Putamen (tissue), 1 donor: ENCODE data around the gene GPR155.

ENCODE experiments used
- DNase-seq: peaks from one replicate; pipeline ENCODE4 v3.0.0-alpha.2; 2016; ENCODE audit warnings: low spot score

GPR155 gene, protein sequence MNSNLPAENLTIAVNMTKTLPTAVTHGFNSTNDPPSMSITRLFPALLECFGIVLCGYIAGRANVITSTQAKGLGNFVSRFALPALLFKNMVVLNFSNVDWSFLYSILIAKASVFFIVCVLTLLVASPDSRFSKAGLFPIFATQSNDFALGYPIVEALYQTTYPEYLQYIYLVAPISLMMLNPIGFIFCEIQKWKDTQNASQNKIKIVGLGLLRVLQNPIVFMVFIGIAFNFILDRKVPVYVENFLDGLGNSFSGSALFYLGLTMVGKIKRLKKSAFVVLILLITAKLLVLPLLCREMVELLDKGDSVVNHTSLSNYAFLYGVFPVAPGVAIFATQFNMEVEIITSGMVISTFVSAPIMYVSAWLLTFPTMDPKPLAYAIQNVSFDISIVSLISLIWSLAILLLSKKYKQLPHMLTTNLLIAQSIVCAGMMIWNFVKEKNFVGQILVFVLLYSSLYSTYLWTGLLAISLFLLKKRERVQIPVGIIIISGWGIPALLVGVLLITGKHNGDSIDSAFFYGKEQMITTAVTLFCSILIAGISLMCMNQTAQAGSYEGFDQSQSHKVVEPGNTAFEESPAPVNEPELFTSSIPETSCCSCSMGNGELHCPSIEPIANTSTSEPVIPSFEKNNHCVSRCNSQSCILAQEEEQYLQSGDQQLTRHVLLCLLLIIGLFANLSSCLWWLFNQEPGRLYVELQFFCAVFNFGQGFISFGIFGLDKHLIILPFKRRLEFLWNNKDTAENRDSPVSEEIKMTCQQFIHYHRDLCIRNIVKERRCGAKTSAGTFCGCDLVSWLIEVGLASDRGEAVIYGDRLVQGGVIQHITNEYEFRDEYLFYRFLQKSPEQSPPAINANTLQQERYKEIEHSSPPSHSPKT

DNA sequence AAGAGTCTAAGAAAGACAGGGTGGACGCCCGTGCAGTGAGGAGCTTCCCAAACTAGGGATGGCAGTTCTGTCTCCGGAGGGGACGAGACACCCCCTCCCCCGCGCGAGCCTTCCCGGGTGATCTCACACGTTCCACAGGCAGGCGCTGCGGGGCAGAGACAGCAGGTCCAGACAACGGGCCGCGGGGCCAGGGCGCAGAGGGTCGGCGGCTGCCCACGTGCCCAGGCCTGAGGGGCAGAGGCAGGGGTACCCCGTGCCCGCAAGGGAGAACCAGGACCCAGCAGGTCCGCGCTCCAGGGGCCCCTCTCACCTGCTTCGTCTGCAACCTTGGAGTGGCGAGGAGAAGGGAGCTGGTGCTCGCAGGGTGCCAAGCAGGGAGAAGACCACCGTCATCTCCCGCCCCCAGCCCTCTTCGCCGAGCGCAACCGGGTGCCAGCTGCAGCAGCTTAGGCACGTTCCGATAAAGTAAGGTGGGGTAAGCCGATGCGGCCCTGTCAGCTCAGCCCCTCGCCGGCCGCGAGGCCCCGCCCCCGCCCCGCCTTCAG, at the start of gene GPR155:
TSS of gene GPR155 (minus strand) at position 467 of the 545 bp plus-strand sequence. CDS start 5,073 bp downstream, outside the sequence.
- no peak for DNase-seq

DNA sequence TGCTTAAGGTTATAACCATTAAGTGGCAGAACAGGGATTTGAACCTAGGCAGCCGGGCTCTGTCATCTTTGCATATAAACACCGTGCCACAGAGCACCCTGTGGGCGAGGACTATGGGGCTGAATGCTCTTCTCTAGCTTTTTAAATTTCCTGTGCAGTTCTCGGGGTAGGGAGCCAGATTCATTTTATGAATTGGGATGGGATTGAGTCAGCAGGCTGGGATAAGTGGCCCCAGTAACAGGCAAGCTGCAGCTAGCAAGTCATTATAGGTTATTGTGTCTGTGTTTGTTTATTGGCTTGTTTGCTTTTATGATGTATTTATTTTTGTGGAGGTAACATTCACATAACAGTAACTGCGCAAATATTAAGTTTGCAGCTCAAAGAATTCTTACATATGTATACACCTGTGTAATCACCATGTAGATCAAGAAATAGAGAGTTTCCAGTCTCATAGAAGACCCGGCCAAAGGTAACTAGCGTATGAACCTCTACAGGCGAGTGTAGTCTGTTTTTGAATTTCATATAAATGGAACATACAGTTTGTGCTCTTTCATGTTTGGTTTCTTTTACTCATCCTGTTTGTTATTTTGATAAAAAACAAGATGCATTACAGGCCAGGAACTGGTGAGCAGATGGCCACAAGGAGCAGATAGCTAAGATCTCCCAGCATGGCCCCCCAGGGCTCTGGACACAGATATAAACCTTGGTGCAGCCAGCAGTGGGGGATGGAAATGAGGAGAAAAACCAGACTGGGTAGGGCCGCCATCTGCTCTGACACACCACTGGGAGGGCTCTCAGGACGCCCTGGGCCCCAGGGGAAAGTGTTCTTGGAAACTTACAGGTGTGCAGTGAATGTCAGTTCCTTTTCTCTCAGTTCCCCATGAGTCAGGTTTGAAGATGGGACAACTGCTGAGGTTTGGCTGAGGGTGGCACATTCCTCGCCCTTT, 49.2 kb upstream of the GPR155 start:
- DNase-seq, result no peak

DNA sequence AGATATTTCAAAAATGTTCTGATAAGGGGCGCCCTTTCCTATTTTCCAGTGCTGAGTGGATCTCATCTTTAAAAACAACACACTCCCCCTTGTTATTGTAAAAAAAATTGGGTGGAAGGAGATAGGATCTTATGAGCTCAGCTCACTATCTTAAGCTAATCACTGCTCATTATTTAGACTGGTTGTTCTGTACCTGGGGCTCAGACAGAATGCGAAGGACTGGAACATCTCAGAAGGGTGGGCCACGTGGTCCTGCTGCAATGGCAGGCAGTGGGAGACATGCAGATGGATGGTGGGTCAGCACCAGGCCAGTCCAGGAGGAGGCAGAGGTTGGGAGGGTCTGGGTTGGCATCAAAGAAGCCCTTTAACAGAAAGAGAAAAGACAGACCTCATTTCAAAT, 48.3 kb upstream of the GPR155 start:
- no peak for DNase-seq

DNA sequence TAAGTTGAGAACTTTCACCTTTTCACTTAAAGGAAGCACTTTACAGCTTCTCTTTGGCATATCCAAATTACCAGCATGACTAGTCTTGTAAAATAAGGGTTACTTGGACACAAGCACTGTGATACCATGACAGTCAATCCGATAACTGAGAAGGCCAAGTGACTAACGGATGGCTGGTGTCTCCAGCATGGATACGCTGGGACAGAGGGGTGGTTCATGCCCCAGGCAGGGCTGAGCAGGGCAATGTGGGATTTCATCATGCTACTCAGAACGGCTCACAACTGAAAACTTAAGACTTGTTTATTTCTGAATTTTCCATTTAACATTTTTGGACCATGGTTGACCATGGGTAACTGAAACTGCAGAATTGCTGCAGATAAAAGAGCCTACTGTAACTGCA, 43.1 kb upstream of the GPR155 start:
- no peak for DNase-seq

DNA sequence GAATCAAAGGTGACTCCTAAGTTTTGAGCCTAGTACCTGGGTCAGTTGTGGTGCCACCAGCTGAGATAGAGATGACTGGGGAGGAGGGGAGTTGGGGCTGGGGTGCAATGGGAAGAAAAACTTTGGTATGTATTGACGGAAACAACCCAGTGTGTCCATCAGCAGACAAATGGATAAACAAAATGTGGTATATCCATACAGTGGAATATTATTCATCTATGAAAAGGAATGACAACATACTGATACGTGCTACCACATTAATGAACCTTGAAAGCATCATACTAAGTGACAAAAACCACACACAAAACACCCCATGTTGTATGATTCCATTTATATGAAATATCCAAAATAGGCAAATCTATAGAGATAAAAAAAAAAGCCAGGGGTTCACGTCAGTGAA, 41.1 kb upstream of the GPR155 start:
- DNase-seq, result no peak

DNA sequence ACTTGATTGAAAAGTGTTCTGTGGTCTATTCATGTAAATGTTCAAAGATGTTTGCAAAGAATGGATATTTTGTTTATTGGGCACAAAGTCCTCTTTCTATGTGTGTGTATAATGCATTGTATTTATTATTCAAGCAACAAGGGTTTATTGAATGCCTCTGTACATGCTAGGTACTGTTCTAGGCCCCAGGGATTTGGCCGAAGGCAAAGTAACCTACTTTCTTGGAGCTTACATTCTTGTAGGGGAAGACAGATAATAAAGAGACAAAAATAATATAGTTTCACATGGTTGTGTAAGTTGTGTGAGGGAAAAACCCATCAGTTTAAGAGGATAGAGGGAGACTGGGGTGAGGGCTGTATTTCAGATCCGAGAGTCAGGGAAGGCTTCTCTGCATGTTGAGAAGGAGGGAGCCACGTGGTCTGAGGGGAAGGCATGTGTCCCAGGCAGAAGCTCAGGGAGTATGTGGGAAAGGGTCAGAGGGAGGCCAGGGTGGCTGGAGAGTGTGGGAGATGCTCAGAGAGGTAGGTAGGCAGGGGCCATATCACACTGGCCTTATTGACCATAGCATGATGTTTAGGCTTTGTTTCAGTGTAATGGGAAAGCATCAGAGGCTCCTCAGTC, 40.4 kb upstream of the GPR155 start:
- DNase-seq, result no peak

DNA sequence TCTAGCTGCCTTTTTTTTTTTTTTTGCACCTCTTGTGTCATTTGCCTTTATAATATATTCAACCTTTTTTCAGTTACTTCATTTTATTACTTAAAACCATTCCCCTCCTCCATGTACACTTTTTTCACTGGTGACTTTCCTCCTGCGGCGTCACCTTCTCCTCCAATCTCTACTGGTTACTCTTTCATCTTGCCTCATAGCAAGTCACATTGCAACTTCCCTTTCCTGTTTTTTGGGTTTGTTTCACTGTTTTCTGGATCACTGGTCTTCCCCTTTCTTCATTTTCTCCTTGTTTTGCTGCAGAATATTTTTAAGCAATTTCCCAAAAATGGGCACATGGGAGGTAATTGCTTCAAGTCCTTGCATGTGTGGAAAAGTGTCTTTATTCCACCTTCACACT, 37.7 kb upstream of the GPR155 start:
- DNase-seq, result peak; percentile 6

DNA sequence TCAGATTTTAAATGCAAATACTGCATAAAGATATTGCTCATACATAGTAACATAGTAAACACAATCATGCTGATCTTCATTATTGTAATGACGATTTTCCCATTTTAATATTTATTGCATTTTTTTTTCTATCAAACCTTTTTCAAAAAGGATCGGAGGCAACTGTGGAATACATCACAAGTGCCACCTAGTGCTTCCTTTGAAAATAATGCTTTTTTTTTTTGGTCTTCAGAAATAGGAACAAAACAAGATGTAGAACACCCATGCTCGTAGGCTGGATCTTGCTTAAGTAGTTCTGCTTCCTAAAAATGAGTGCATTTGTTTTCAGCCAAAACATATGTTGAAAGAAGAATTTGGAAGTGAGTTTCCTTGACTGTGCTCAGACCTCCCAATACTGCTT, 35.7 kb upstream of the GPR155 start:
- peak; percentile 65 for DNase-seq

DNA sequence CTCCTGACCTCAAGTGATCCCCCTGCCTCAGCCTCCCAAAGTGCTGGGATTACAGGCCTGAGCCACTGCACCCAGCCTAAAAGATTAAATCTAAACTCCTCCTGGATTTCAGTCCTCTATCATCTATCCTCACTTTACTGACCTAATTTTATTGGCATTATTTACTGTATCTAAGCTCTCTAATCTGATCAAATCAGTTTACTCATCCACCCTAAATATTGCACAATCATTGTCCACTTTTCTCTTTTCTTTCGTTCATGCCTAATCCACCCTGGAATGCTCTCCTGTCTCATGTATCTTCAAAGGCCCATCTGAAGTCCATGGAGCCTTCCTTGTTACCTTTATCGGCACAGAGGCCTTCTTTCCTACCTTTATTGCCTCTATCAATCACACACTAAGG, 31.6 kb upstream of the GPR155 start:
- DNase-seq, result no peak

DNA sequence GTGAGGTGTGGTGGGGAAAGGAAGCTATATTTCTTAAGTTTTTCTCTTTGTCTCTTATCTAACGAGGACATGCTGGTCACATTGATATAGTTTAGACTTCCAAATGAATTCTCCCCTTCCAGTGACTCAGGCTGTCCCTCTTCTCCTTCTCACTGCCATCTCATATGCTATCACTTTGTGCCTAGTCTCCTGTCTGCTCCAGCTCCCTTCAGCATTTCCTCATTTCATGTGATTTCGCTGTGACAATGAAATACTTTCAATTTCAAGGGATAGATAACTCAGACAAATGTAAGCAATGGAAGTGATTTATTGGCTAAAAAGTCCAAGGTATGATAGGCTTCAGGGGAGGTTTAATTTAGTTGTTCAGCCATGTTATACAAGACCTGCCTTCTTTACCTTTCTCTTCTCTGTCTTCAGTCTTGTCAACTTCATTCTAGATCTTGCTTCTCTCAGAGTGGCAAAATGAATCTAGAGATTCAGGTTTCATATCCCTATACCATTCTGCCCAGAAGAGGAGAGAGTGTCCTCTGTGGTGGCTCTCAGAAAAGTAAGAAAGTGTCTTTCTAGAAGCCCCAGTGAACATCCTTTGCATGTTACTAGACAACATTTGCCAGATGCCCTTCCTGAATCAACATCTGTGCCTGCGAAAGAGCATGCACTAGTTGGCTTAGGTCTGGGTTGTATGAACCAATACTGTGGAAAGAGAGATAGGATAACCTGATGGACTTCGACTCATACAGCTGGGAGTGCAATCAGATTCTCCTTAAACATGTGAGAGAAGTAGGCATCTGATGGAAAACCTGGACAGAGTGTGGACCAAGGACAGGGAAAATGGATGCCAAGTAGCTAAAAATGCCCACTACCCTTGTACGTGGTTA, 29.9 kb upstream of the GPR155 start:
- no peak for DNase-seq

DNA sequence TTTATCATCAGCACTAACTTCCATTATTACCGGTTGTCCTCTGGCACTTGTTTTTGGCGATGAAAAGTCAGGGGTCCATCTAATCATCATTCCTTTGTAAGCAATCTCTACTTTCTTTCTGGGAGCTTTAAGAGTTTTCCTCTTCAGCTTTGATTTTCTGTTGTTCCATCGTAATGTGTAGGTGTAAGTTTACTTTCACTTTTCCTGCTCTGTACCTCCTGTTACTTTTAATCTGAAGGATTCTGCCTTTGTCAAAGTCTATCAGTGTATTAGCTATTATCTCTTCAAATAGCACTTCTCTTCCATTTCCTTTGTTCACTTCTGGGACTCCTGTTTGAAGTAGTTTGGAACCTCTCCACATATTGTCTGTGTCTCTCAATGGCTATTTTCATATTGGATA, 25.5 kb upstream of the GPR155 start:
- no peak for DNase-seq

DNA sequence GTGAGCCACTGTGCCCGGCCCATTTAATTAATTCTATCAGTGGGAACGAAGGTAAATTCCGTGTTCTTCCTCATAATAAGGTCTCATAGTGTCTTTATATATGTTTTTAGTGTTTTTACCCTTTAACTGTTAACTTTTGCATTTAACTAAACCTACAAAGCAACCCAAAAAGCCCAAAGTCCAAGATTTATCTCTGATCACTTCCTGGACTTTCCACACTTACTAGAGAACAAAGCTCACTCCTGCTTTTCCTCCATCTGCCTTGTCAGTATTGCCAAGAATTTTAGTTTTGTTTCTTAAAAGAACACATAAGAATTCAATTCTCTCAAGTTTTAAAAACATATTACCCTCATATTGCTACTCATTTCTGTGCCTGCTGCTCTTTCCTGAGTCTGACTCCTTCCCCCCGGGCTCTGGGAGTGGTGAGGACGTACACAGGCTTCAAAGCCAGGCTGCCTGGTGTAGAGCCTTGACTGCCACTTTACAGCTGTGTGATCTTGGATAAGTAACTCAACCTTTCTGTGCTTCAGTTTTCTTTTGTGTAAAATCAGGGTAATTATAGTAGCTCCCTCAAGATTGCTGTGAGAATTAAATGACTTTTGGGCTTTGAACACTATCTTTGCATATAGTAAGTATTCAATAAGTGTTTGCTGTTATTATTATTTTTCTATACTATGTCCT, 24.9 kb upstream of the GPR155 start:
- DNase-seq, result no peak

DNA sequence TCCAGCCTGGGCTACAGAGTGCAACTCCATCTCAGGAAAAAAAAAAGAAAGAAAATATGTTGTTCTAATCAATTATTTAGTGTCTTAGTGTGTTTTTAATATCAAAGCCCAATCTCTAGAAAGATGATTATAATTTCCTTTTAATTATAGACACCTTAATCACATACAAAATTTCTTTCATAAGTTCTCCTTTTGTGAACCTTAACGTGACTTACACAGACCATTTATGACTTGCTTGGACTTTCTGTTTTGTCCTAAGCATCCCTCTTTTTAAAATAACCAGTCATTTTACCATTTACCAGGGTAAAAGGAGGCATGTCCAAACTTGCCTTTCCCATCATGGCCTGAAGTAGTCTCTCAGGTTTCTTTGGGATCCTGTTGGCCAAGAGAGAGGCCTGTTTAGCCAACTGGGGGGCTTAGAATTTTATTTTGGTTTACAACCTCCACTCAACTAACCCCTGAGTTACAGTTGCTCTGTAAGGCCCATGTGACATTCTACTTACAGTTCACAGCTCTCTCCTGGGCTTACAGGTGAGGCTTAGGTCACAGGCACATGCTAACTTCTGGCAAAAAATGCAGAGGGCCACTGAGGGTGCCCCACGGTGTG, 23.9 kb upstream of the GPR155 start:
- no peak for DNase-seq

DNA sequence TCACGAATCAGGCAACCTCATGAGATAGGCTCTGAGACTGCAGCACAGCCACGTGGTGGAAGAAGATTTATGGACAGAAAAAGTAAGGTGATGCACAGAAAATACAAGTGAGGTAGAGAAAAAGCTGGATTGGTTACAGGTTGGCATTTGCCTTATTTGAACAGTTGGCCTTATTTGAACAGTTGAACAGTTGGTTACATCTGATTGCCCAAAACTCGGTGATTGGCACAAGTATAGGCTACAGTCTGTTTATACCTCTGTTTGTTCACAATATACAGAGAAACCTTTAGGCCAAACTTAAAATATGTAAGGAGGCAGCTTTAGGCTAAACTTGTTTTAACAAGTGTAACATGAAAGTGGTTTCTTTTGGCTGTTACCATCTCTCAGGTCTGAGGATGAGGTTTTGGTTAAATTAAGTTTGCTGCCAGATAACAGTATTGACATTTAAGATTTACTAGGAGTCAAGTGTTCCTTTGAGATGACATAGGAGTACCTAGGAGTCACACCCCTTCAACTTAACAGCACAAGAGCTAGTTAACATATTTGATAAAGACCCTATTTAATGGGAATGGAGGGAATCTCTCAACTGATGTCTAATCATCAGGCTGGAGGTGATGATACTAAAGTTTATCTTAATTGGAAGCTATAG, 16.5 kb upstream of the GPR155 start:
- DNase-seq, result no peak

DNA sequence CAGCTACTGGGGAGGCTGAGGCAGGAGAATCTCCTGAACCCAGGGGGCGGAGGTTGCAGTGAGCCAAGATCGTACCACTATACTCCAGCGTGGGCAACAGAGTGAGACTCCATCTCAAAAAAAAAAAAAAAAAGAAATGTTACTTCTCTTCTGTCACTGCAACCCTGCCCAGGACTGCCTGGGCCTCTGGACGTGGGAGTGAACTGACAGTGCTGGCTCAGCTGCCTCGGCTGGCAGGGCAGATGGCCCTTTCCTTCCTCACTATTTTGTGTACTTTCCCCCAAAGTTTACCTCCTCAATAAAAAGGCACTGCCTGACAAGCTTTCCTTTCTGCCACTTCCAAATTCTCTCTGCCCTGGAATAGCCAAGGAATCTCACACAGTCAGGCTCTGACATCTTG, 12.5 kb upstream of the GPR155 start:
- DNase-seq, result no peak

DNA sequence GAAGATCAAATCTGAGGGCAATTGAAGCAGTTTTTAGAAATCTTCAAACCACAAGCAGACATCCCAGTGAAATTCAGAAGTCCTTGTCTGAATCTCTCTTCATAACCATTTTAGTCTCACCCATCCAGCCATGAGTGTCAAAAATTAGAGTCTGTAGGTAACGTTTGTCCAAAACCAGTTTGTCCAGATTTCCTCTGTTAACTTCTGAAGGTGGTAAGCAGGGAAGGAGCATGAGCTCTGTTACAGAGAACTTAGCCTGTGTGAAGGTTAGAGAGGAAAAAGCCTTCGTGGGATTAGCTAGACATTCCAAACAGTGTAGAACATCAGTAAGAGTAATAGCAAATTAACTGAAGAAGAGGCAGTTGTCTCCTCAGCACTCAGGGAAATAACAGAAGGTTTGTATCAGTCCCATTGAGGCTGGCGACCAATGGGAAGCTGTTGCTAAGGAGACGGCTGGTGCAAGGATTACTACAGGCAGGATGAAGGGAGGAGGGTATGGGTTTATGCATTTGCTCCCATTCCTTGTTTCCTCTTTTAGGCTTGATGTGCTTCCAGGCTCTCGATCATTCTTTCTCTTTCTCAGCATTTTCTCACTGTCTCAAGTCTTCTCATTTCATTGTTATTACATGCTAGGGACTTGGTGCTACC, 8.7 kb upstream of the GPR155 start:
- DNase-seq, result no peak

DNA sequence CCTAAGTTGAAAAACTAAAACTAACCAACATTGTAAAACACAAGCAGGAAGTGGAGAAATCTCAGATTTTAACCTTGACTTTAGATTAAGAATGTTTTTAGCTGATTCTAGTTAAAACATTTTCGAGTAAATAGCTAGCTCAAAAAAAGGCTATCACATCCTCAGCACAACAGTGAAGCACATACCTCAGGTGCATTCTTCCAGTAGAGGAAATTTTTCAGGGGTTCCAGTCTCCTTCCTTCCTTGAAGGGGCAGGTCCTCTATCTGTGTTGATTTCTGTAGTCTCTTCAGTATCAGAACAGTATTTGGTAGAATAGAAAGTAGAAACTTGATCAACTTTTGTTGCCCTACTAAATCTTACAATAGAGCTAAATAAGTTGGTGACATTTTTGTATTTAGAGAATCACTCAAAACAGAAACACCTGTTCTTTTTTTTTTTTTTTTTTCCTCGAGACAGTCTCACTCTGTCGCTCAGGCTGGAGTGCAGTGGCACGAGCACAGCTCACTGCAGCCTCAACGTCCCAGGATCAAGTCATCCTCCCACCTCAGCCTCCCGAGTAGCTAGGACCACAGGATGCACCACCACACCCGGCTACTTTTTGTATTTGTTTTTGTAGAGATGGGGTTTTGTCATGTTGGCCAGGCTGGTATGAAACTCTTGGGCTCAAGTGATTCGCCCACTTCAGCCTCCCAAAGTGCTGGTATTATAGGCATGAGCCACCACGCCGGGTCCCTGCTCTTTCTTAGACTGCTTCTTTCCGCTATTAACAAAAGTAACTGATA, 6.9 kb upstream of the GPR155 start:
- DNase-seq, result no peak
